Mucosa of rectum (tissue), 2 donors: Measurements from ENCODE around the gene PRKN.

Experiments
- H3K27ac ChIP-seq, 2 donors: one replicate each; pipeline ENCODE4 v1.7.0; 2013; ENCODE audit warnings: inconsistent platforms in 2 of 2, low read depth in 2 of 2, low read length in 2 of 2
- H3K27me3 ChIP-seq, 2 donors: one replicate each; pipeline ENCODE4 v1.7.0; 2013; ENCODE audit warnings: low read length in 2 of 2; ENCODE audit not compliant: control insufficient read depth in 2 of 2, insufficient read depth in 2 of 2
- H3K36me3 ChIP-seq, 2 donors: one replicate each; pipeline ENCODE4 v1.7.0; 2013; ENCODE audit warnings: low read length in 2 of 2; ENCODE audit not compliant: control insufficient read depth in 2 of 2, insufficient read depth in 2 of 2
- H3K4me1 ChIP-seq, 2 donors: one replicate each; pipeline ENCODE4 v1.7.0; 2013; ENCODE audit warnings: low read length in 2 of 2, mild to moderate bottlenecking in 1 of 2; ENCODE audit not compliant: control insufficient read depth in 2 of 2, insufficient read depth in 2 of 2
- H3K4me3 ChIP-seq, 2 donors: one replicate each; pipeline ENCODE4 v1.7.0; 2013; ENCODE audit warnings: low read length in 2 of 2
- H3K9ac ChIP-seq, 2 donors: one replicate each; pipeline ENCODE4 v1.7.0; 2013; ENCODE audit warnings: low read length in 2 of 2, low read depth in 1 of 2, mild to moderate bottlenecking in 1 of 2
- H3K9me3 ChIP-seq, 2 donors: one replicate each; pipeline ENCODE4 v1.7.0; 2013; ENCODE audit warnings: low read length in 2 of 2; ENCODE audit not compliant: control insufficient read depth in 2 of 2
- donor health status: healthy.
- donor health status: Normal muscosa, but diverticular disease.

The PRKN gene

DNA sequence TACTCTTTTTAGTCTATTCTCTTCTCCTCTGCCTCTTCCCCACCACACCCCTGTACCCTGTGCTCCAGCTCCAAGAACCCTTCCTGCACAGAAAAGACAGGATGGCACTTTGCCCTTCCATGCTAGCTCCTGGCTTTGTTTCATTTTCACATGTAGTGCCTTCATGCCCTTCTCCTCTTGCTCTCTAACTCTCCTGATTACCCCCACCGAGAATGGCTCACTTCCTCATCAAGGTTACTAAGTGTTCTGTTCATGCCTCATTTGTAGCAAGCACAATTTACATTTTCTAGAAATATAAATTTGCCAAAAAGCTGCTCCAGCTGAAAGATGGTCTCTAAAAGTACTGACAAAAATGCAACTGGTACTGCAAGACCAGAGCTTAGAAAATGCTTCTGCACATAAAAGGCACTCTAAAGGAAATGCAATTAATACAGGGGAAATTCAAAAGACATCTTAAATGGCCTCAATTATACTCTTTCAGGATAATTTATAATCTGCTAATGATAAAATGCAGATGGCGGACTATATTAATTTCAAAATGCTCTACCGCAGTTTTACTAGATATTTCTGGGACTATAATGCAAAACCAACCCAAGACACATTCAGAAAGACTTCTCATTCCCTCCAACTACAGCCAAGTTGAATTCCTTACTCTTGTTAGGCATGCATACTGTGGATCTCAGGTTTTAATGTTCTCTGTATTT, 570.2 kb downstream of the PRKN start:
- Histone ChIP-seq H3K27me3 (no peaks in the 10 kb centered on the region), H3K9ac (no peak overlapping the region), H3K4me1 (no peaks in the 10 kb centered on the region), H3K4me3 (no peak overlapping the region), H3K36me3 (no peaks in the 10 kb centered on the region), H3K9me3 (peaks cover 0 to 2% of the 10 kb centered on the region in 2 donors), H3K27ac (no peak overlapping the region)

DNA sequence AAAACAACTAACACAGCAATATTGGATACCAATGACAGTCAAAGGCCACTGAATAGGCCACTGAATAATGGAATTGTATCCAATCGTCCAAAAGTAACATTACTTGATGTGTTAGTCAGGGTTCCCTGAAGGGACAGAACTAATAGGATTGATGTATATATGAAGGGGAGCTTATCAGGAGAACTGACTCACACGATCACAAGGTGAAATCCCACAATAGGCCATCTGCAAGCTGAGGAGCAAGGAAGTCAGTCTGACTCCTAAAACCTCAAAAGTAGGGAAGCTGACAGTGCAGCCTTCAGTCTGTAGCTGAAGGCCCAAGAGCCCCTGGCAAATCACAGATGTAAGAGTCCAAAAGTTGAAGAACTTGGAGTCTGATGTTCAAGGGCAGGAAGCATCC, 571.4 kb downstream of the PRKN start:
- Histone ChIP-seq H3K9me3 (peaks cover 0 to 2% of the 10 kb centered on the region in 2 donors), H3K27ac (no peak overlapping the region), H3K9ac (no peak overlapping the region), H3K4me1 (no peaks in the 10 kb centered on the region), H3K27me3 (no peaks in the 10 kb centered on the region), H3K4me3 (no peak overlapping the region), H3K36me3 (no peaks in the 10 kb centered on the region)

DNA sequence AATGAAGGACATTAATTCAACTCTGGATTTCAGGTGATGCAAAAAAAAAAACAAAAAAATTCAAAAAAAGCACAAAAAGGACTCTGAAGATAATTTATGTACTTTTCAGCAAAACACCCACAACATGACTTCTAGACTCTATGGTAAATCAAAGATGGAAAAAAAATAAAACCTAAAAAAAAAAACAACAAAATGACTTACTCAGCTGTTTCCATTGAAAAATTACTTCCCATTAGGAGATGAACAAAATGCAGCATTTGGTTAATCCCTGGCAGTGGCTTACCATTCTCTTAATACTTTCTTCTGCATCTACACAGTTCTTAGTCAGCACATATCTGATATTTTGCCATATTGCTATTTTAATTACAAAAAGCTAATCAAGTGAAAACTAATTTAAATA, 572.6 kb downstream of the PRKN start:
- H3K36me3 ChIP-seq = no peaks in the 10 kb centered on the region
- H3K9ac ChIP-seq = no peak overlapping the region
- no peaks in the 10 kb centered on the region for H3K27me3 ChIP-seq

DNA sequence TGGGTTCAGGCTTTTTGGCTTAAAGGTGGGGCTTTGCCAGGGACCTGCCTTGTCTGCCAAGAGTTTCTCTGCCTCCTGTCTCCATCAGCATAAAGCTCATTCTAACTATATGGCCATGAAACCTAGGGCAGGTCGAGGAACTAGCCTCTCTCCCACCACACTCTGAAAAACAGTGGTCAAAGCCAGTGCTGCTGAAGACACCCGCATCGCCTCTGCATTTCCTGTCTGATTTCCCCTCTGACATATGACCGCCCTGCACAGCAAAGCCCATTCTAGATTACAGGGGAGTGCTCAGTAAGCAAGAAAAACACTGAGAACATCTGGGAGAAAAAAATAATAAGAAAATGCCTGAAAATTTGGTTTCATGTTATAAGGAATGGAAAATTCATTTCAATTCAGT, 573.6 kb downstream of the PRKN start:
- Histone ChIP-seq H3K36me3 (no peaks in the 10 kb centered on the region), H3K9ac (no peak overlapping the region), H3K27me3 (no peaks in the 10 kb centered on the region), H3K9me3 (peaks cover 0 to 2% of the 10 kb centered on the region in 2 donors), H3K4me3 (no peak overlapping the region), H3K4me1 (no peaks in the 10 kb centered on the region), H3K27ac (no peak overlapping the region)

More for the DNA sequence above, 572.6 kb downstream of the PRKN start:
- no peak overlapping the region for H3K4me3 ChIP-seq
- H3K4me1 ChIP-seq = no peaks in the 10 kb centered on the region
- H3K27ac ChIP-seq = no peak overlapping the region
- peaks cover 0 to 2% of the 10 kb centered on the region in 2 donors for H3K9me3 ChIP-seq

DNA sequence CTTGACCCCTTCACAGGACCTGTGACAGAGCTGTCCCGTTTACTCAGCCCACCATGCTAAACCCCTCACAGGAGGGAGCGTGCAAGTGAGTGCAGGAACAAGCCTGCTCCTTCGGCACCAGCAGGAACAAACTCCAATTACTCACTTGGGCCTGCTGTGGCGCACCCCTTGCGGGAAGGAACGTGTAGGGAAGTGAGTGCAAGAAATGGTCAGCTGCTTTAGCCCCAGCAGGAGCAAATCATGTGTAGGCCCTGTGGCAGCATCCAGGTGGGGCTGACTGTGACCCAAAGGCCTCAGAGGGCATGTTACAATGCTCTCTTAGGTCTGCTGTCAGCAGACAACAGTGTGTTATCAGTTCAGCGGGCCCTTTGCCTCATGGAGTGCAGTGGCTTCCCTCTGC, 574.4 kb downstream of the PRKN start:
- peaks cover 0 to 2% of the 10 kb centered on the region in 2 donors for H3K9me3 ChIP-seq
- H3K4me3 ChIP-seq = no peak overlapping the region
- H3K27ac ChIP-seq = no peak overlapping the region
- H3K27me3 ChIP-seq = no peaks in the 10 kb centered on the region
- no peaks in the 10 kb centered on the region for H3K36me3 ChIP-seq
- H3K4me1 ChIP-seq = no peaks in the 10 kb centered on the region
- H3K9ac ChIP-seq = no peak overlapping the region

DNA sequence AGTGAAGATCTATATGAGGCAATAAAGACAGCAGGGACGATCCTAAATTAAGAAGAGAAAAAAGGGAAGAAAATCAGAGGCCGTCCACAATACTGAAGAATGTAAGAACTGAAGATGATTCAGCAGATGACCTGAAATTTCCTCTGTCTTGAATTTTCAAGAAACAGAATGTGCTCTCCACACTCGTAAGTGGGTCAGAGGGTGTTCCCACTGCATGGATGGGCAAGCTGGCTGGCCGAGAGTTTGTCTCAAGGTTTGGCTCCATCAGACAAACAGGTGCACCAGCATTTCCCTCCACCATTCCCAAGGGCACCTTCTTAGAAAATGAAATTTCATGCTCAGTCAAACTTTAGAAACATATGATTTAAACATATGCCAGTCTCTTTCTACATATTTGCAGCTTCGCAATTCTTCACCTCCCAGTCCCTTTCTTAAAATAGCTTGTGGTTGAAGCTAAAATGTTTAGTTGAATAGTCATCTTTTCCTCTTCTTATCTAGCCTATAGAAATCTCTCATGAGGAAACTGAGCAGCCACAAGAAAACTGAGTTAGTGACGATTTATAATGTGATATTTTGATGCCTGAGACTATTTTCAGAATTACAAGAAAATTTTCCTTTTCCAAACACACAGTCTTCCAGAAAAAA, 576.4 kb downstream of the PRKN start:
- Histone ChIP-seq H3K4me1 (no peaks in the 10 kb centered on the region), H3K9ac (no peak overlapping the region), H3K27ac (no peak overlapping the region), H3K27me3 (no peaks in the 10 kb centered on the region), H3K9me3 (peaks cover 0 to 2% of the 10 kb centered on the region in 2 donors), H3K36me3 (no peaks in the 10 kb centered on the region), H3K4me3 (no peak overlapping the region)

DNA sequence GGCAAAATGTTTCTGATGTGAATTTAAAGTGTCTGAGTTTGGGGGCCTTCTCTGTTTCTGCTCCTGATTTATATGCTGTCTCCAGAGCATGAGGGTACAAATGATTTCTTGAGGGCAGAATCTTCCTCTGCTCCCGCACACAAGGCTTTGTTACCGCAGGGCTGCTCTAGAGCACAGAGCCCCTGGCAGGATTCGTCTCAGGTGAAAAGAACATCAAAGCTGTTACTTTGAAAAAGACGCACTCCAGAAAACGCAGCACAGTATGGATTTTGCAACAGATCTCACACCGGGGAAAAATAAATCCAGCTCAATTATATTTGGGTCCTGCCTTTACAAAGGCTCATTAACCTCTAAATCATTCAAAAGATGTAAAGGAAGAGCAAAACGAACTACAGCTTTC, 577.3 kb downstream of the PRKN start:
- Histone ChIP-seq H3K9ac (no peak overlapping the region), H3K9me3 (peaks cover 0 to 2% of the 10 kb centered on the region in 2 donors), H3K4me3 (no peak overlapping the region), H3K4me1 (no peaks in the 10 kb centered on the region), H3K27me3 (no peaks in the 10 kb centered on the region), H3K36me3 (no peaks in the 10 kb centered on the region), H3K27ac (no peak overlapping the region)

DNA sequence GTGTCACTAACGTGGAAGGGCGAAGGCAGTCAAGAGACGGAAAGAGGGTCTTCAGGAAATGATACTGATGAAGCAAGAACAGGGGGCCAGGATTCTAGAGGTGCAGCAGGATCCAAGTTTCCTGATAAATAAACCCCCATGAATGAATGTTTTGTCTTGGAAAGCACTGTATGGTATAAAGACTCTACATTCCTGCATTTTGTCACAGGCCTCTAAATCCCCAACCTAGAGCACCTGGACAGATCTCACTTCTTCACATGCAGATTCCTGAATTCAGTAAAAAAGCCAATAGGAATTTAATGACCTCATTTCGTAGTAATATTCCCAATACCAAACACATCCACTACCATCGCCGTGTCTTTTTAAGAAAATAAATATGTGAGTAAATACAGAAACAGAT, 577.8 kb downstream of the PRKN start:
- H3K36me3 ChIP-seq = no peaks in the 10 kb centered on the region
- no peaks in the 10 kb centered on the region for H3K4me1 ChIP-seq
- H3K9me3 ChIP-seq = peaks cover 0 to 2% of the 10 kb centered on the region in 2 donors
- no peak overlapping the region for H3K27ac ChIP-seq
- no peak overlapping the region for H3K4me3 ChIP-seq
- no peaks in the 10 kb centered on the region for H3K27me3 ChIP-seq
- no peak overlapping the region for H3K9ac ChIP-seq

DNA sequence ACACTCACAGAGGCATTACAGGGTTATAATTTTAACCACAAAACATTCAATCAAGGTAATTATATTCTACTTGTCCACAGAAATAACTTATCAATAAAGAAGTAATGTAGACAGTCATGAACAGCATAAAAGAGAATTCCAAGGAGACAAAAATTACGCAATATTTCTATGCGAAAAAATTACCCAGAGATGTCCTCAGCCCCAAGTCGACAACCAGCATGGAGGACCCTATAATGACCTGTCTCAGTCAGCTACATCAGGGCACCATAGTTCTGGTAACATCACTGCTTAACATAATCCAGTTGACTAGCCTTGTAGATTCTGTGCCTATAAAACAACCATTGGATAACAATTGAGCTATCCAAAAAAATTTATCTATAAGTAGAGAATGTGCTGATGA, 579.8 kb downstream of the PRKN start:
- H3K27ac ChIP-seq = no peak overlapping the region
- no peaks in the 10 kb centered on the region for H3K9me3 ChIP-seq
- no peaks in the 10 kb centered on the region for H3K36me3 ChIP-seq
- H3K4me3 ChIP-seq = no peak overlapping the region
- no peak overlapping the region for H3K9ac ChIP-seq
- H3K27me3 ChIP-seq = no peaks in the 10 kb centered on the region
- no peaks in the 10 kb centered on the region for H3K4me1 ChIP-seq

DNA sequence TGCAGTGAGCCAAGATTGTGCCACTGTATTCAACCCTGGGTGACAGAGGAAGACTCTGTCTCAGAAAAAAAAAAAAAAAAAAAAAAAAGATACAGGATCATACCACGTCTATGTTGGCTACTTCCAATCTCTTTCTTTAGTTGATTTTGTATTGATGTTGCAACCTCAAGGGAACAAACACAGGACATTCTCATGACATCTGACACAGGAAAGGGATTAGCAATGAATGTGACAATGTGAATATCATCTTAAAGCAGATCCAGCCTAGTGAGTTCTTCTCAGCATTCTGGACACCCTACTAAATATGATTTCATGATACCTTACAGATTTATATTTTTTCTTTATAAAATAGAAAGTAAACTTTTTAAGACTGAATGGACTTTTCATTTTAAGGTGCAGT, 580.3 kb downstream of the PRKN start:
- Histone ChIP-seq H3K4me1 (no peaks in the 10 kb centered on the region), H3K4me3 (no peak overlapping the region), H3K36me3 (no peaks in the 10 kb centered on the region), H3K27me3 (no peaks in the 10 kb centered on the region), H3K27ac (no peak overlapping the region), H3K9me3 (no peaks in the 10 kb centered on the region), H3K9ac (no peak overlapping the region)
